GM12873 (cell line): Measurements from ENCODE around the gene TMEM150B.

Experiments
- TF ChIP-seq, protein P1 (sequence below): IDR thresholded peaks from 2 replicates; pipeline ENCODE4 v1.5.1; 2012; ENCODE audit warnings: low read depth, mild to moderate bottlenecking, moderate library complexity, low read length, control low read depth; ENCODE audit not compliant: insufficient read depth; ENCODE audit errors: missing control alignments

Gene TMEM150B

DNA sequence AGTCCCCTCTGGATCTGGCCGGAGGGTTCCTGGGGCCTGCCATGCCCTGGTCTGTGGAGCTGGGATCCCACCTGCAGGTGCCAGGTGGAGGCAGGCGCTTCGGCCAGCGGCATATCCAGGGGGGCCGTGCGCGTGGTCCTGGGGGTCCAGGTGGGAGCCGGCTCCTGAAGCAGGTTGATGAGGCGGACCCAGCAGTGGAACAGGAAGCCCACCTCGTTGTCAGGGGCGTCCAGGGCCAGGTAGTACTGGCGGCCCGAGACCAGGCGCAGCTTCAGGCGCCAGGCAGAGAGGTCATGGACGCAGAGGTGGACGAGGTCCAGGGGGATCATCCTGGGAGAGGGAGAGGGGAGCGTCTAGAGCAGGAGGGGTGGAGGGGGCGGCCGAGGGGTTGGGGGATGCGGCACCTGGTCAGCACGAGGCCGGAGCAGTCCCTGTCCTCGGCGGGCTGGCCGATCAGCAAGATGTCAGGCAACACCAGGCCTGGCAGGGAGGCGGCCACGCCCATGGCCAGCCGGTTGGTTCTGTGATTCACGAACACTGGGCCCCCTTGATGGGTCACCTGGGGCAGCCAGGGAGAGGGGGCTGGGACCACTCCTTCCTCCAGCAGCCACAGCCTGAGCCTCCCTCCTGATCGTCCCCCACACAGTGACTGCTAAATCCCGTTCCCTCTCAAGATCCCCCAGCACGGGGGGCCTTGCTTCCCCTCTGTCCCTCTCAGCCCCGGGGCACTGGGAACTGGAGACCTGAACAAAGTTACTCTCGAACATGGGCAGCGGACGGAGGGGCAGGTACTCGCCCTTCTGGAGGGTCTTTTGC, 37.2 kb upstream of the TMEM150B start:
- TF ChIP-seq, protein P1, sequence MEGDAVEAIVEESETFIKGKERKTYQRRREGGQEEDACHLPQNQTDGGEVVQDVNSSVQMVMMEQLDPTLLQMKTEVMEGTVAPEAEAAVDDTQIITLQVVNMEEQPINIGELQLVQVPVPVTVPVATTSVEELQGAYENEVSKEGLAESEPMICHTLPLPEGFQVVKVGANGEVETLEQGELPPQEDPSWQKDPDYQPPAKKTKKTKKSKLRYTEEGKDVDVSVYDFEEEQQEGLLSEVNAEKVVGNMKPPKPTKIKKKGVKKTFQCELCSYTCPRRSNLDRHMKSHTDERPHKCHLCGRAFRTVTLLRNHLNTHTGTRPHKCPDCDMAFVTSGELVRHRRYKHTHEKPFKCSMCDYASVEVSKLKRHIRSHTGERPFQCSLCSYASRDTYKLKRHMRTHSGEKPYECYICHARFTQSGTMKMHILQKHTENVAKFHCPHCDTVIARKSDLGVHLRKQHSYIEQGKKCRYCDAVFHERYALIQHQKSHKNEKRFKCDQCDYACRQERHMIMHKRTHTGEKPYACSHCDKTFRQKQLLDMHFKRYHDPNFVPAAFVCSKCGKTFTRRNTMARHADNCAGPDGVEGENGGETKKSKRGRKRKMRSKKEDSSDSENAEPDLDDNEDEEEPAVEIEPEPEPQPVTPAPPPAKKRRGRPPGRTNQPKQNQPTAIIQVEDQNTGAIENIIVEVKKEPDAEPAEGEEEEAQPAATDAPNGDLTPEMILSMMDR = no peak

DNA sequence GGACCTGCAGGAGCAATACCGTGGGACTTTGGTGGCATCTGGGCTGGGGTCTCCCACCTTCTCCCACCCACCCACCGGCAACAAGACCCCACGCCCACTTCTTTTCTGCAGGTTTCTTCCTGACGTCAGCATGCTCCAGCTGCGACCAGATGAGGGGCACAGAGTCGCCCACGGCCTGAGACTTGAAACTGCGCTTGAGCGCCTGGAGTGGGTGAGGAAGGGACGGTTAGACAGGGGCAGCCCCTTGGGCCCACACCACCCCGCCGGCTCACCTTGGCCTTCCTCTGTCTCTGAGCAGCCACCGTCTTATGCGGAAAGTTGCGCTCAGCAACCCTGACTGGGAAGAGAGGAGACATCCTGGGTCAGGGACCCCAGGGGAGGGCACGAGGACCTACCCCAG, 35.8 kb upstream of the TMEM150B start:
- TF ChIP-seq, protein P1 = no peak

DNA sequence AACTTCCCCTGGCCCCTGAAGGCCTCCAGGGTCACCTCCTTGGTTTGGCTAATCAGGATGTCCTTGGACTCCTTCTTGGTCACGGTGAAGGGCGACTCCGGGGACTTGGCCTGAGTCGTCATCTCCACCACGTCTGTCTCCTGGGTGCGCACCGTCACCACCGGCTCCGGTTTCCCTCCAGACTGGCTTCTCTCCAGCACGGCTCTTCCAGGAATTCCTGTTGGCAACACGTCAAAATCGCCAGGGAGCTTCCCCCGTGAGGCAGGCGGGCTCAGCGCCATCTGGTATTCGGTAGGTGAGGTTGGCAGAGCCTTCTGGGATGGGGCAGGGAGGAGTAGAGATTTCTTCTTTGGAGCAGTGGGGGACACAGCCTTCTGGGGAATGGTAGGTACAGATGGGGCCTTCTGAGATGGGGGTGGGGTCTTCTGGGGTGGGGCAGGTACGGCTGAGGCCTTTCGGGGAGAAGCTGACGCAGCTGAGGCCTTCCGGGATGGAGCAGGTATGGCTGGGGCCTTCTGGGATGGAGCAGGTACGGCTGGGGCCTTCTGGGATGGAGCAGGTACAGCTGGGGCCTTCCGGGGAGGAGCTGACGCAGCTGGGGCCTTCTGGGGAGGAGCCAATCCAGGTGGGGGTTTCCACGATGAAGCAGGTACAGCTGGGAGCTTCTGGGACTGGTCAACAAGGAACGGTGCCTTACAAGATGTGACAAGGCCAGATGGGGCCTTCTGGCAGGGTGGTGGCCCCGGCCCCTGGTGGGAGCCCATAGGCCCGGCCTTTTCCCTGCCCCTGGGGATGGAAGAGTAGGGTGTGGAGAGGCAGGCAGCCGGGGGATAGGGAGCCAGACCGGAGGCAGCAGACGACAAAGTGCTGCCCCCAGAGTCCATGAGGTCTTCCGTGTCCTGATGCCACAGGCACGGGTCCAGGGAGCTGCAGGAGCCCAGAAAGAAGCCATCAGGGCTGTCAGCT, 34.1 kb upstream of the TMEM150B start:
- TF ChIP-seq, protein P1 = no peak

DNA sequence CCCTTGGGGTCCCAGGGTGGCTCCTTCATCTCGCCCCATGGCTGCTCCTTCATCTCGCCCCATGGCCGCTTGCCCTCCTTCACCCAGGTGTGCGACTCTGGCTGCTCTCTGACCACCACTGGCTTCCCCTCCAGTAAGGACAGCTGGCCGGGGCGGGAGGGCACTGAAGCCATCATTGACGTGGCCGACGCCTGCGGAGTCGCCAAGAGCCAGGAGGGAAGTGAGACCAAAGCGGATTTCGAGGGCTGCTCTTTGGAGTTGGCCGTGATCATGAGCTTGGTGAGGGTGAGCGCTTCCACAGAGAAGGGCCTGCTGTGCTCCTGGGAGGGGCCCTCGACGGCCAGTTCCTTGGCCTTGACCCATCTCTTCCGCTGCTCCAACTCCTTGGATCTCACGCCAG, 33.4 kb upstream of the TMEM150B start:
- TF ChIP-seq, protein P1 = no peak

DNA sequence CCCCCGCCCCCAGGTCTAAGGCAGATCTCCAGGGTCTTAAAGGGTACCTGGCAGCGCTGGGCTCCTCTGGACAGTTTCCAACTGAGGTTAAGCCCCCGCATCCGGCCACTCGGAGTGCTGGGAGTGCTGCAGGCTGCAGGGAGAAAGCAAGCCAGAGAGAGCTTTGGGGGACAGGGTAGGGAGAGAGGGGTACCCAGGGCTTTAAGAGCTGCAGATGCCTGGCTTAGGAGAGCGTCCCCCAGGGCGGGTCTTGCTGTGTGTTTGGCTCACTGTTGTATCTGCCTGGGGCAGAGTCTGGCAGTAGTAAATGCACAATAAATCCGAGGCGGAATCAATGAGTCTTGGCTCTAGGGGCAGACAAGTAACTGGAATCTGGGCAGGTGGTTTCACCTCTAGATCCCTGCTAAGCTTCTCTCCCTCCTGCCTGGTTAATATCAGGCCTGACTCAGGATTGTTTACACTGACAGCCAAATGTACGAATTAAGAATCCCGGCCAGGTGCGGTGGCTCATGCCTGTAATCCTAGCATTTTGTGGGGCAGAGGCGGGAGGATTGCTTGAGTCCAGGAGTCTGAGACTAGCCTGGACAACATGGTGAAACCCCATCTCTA, 30.2 kb upstream of the TMEM150B start:
- TF ChIP-seq, protein P1 = no peak

DNA sequence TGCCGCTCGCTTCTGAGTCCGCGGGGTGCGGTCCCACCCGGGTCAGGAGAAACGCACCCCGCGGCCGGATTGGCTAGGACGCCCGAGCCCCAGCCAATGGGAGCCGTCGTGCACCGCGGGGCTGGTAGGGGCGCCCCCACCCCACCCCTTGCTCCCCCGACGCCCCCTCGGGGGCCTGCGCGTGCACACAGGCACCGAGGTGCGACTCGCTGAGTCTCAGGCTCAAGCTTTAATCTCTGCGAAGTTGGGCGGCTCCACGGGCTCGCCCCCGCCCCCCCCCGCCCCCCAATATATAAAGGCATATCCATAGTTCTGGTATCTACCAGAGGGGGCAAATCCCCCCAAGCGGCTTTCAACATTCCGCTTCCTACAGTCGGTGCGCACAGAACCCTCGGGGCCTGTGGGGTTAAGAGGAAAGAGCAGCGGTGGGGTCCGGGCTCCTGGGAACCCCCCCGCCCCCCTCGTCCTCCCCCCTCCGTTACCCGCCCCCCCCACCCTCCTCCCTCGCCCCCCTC, 29.6 kb upstream of the TMEM150B start, which contains the start of gene COX6B2:
COX6B2 (minus strand) TSS at position 22 of the 515 bp plus-strand sequence. CDS start 198 bp downstream, outside the sequence.
- TF ChIP-seq, protein P1 = no peak
